ENCODE results near the gene UCP2.

UCP2 gene

DNA sequence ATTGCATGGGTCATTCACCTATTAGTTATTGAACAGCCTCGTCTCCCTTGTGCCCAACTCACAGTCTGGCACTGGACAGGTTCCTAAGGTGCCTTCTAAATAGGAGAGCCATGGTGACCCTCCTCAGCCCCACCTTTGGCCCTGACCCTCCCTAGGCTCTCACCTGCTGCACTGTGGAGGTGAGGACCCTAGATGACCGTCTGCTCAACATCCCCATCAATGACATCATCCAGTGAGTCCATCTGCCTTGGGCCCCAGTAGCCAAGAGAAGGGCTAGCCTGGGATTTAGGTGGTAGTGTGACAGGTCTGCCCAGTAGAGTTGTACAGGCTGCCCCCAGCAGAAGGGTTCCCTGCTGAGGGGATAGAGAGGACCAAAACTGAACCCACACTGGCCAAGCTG lies 13.6 kb downstream of the UCP2 start:
- DNase-seq = no peak

DNA sequence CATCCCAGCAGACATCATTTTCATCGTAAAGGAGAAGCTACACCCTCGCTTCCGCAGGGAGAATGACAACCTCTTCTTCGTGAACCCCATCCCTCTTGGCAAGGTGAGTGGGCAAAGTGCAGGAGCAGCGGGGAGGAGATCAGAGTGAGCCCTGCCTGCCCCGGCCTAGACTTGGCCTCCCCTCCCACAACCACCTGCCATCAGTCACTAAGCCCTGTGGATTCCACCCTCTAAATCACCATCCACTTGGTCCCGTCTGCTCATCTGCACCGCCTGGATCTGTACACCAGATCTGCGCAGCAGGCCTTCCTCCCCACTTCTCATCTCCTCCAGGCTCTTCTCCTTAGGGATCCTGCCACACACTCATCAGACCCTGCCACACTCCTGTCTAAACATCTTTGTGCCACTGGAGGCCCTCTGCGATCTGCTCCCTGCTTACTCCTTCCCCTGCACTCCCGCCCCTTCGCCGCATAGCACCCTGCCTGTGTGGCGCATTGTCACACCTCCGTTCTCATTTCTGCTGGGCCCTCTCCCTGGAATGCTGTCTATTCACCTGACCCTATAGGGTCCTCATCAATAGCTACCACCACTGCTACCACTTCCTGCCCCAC lies 14.2 kb downstream of the UCP2 start:
- no peak for DNase-seq

DNA sequence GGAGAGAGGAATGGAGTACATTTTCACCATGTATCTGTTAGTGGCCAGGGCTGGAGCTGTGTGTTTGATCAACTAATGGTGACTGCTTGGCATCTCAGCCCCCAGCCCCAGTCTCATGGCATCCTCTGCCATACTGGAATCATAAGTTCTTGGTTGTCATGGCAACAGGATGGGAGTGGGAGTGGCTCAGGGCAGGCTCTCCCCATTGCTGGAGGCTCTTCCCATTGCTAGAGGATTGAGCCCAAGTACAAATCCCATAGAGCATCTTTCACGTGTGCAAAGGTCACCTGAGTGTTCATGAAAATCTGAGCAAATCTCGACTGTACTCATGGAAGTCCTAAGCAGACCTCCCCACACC lies 16.9 kb downstream of the UCP2 start:
- DNase-seq = no peak

DNA sequence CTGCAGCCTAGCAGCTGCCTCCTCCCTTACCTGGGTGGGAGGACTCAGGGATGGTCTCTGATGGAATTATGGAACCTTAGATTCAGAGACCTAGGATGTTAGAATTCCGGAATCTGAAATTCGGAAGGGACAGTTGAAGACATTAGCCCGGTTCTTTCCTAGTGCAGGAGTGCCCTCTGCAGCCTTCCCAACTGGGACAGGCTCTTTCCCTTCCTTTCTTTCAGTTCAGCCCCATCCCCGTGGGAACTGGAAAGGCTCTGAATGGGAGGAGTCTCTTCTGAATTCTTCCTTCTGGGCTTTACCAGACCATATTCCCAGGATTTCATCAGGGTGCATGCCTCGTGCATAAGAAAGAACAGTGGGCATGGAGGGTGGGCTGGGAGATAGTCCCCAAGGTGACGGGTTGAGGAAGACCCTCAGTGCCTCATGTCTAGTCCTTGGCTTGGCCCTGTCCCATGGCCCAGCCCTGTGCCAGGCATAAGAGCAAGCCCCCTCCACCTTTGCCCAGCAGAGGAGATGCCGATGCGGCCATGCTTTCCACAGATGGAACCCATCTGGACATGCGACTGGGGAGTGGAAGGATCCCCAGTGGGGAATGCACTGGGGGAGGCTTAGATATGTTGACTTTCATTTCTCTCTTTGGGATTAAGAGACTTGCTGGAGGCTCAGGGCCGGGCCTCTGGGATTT lies 17.4 kb downstream of the UCP2 start:
- no peak for DNase-seq

DNA sequence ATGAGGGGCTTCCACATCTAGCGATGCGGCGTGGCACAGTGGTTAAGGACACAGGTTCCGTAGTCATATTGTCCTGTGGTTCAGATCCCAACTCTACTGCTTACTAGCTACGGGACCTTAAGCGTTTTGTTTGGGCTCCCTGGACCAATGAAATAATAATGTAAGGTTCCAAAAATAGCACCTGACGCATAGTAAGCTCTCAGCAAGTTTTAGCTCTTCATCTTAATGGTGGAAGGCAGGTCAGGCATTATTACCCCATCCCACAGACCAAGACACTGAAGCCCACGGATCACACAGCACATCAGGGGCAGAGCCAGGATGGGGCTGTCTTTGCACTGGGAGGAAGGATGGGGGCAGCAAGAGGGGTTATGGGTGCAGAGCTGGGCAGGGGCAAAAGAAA lies 18.8 kb downstream of the UCP2 start:
- DNase-seq = no peak

DNA sequence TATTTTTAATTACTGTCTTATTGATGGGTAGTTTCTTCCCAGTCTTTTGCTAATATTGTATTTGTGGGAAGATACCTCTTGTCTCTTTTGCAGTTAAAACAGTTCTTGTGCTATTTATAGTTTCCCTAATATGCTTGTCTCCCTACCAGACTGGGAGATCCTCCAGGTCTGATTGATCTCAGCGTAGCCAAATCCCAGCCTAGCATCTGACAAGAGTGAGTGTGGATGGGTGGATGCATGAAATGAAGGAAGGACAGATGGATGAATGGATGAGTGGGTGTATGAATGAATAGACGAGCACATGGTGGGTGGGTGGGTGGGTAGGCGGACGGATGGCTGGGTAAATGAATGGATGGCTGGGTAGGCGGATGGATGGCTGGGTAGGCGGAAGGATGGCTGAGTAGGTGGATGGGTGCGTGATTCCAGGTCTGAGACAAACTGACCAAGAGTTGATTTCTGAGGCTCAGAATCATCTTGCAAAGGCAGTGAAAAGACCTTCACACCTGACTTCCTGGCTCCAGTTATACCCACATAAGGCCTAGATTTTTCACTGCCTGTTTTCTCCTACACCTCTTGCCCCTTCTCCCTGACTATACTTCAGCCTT lies 20.4 kb downstream of the UCP2 start:
- no peak for DNase-seq

DNA sequence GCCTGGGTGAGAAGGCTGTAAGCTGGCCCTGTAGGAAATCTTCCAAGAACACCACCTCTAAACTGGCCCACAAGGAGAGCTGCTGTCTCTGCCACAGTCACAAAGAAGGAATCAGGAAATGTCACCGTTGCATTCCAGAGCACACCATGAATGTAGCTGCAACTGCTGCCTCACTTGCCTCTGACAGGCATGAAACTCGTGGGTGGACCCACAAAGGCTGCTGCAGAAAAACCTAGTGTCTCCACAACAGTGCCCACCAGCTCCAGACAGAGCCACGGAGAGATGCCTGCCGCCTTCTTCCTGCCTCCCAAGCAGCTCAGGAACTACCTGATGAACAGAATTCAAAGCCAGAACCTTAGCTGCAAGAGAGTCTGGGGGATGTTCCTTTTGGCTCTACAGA lies 21.3 kb downstream of the UCP2 start:
- no peak for DNase-seq

DNA sequence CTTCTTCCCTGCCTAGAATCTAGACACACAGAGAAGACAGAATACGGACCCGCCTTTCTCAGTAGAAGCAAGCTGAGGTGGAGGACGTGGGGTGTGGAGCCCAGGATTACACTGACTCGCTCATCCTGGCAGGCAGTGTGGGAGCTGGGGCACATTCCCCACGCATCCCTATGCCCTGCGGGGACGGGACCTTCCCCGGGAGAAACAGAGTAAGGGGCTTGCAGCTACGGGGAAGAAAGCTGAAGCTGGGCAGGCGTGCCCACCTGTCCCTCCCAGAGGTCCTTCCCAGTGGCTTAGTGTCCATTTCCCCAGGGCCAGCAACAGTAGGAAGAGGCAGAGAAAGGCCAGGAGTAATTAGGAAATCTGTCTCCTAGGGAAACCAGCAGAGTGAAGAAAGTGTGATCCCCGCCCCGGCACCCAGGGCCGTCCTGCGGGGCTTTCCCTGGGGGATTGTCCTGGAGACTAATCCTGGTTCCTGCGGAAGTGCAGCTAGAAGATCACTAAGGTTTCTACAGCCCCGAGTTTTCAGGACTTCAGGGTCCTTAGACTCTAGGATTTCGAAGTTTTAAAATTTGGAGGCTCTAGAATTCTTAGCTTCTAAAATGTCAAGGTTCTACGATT lies 24.0 kb downstream of the UCP2 start:
- no peak for DNase-seq

DNA sequence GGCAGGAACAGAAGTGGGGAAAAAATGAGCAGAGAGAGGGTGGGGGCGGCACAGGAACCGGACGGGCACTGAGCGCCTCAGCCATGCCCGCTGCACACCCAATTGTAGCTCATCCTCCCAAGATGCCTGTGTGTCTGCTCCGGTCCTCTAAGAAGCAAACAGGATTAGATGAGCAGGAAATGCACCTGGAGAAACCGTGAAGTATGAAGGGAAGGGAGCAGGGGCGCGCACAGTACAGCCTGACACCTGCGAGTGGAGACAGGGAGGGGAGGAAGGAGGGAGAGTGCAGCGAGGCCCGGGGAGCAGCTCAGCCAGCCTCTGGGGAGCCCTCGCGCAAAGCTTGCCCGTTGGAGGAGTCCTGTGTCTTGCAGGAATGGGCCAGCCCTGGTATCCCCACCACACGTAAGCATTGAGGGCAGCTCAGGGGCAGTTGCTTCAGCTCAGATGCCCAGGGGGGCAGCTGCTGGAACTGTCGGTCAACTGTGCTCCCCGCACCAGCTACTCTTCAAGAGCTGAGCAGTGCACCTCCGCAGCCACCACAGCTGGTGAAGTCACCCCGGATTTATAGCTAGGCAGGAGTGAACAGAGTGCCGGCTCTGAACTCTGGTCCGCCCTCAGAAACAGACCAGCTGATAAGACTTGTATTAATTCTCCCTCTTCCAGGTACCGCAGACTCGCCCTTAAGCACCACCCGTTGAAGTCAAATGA lies 24.8 kb downstream of the UCP2 start:
- no peak for DNase-seq

DNA sequence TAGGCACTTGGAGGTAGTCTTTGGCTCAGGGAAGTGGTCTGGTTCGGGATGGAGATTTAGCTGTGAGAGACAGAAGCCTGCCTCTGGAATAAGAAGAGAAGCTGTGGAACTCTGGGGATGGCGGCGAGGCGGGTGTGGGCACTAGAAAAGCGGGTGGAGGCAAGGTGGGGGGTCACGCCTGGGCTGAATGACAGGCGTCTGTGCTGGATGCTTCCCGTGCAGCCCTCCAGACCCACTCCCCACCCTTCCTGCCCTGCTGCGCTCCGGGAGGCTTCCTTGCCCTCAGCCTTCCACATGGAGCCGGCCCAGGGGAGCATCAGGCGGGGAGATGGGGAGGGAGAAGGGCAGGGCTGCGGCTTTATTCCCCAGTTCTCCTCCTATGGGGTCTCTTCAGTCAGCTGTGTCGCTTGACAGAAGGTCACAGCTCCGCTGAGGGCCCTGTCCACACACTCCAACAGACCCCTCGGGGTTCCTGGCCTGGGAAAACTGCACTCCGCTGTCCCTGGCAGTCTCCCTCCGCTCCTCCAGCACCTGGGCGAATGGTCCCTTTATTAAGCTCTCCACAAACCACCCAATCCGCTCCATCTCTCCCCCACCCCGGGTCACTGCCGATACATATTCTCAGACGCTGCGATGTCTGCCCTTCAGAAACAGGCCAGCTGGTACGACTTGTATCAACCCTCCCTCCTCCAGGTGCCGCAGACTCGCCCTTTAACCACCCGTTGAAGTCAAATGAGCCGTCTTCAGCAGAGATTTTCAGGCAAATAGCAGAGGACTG lies 25.6 kb downstream of the UCP2 start:
- no peak for DNase-seq

DNA sequence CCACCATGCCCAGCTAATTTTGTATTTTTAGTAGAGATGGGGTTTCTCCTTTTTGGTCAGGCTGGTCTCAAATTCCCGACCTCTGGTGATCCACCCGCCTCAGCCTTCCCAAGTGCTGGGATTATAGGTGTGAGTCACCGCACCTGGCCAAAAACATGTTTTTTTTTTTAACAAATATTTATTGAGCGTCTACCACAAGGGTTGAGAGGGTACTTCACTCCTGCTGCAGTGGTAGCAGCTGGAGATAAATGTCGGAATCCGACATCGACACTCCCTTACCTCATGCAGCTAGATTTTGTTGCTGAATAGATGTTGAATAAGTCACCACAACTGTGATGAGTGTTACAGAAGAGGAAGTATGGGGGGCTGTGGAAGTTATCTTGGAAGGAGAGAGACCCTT lies 30.8 kb downstream of the UCP2 start:
- DNase-seq = no peak

DNA sequence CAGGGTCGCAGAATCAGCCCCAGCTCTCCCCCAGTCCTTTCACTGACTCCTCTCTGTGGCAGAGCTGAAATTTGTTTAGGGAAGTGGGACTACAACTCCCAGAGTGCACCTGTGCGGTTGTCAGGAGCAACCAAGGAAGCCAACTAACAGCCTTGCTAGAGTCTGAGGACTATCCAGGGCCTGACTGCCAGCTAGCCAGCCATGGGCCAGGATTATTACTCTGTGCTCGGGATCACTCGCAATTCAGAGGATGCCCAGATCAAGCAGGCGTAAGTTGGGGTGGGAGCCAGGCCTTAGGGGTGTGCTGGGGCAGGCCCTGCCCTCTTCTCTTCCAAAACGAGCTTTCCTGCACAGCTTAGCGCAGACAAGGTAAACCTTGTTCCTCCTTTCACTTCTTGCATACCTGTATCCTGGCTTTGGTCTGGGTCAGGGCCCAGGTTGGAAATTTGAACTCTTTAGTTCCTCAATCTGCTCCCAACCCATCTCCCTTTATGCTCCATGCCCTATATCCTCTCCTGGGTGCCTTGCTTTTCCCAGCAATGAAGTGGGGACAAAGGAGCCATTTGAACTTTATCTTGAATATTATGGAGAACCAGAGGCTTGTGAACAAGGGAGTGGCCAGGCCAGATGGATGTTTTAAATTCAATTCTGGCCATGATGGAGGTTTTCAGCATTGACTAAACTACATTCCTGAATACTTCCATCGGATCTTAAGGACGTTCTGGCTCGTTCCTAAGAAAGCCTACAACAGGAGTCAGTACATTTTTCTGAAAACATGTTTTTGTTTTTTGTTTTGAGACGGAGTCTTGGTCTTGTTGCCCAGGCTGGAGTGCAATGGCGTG lies 31.6 kb downstream of the UCP2 start, which contains the start of gene DNAJB13:
Gene DNAJB13, plus strand, starts transcription at position 158 of the 842 bp plus-strand sequence. Its CDS starts 44 bp downstream, at position 202.
- DNase-seq = no peak

DNA sequence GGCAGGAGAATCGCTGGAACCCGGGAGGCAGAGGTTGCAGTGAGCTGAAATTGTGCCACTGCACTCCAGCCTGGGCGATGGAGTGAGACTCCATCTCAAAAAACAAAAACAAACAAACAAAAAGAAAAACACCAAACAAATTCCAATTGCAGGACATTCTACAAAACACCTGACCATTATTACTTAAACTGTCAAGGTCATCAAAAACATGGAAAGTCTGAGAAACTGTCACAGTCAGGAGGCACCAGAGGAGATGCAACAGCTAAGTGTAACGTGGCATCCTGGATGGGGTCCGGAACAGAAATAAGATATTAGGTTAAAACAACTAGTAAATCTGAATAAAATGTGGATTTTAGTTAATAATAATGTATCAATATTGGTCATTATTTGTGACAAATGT lies 32.7 kb downstream of the UCP2 start:
- no peak for DNase-seq

DNA sequence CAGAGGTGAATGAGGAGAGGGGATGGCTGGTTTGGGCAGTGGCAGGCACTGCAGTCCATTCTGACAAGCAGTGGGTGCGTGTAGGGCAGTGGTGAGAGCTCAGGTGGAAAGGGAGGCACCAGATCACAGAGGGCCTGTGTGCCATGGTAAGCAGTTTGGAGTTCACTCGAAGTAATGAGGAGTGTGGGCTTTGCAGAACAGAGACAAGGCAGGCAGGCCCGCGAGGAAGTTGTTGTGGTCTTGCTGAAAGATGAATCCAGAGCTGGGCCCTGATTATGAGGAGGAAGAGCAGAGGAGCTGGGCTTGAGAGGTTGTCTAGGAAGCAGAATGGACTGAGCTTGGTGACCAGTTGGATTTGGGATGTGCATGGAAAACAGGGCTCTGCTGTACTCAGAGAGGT lies 33.4 kb downstream of the UCP2 start:
- DNase-seq = no peak

DNA sequence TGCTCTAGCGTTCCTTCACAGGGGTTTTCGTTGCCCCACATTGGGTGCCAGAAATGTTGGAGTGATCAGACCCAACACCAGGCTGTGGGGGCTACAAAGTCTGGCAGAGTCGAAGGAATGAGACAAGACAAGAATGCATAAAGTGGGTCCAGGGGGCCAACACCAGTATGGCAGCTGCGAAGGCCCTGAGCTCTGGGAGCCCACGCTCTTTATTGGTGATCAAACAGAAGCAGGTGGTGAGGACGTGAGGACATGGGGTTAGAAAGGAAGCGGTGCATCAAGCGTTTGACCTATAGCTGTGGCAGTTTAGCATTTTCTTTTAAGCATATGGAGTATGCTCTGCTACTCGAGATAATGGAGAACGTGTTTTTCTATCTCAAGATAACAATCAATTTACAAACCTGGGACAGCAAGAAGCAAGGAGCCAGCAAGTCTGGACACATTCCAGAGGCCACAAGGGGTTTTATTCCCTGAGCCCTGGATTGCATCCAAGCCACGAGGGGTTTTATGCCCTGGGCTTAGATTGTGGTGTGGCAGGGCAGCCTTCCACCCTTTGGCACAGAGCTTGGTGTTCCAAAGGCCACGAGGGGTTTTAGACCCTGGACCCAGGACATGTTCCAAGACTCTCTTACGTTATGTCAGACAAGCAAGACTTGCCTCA lies 35.7 kb downstream of the UCP2 start:
- no peak for DNase-seq

DNA sequence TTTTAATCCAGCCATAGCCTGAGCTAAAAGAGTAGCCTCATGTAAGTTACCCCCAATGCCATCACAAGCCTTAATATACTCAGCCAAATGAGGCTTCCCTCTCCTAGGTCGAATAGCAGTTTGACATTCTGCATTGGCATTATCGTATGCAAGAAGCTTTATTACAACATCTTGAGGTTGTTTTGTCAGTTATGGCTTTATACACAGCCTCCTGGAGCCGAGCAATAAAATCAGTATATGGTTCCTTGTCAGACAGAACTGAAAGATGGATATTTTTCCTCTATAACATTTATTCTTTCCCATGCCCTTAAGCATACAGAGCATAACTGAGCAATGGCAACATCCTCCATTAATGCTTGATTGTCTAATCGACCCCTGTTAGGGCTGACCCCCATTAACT lies 37.2 kb downstream of the UCP2 start:
- DNase-seq = no peak

DNA sequence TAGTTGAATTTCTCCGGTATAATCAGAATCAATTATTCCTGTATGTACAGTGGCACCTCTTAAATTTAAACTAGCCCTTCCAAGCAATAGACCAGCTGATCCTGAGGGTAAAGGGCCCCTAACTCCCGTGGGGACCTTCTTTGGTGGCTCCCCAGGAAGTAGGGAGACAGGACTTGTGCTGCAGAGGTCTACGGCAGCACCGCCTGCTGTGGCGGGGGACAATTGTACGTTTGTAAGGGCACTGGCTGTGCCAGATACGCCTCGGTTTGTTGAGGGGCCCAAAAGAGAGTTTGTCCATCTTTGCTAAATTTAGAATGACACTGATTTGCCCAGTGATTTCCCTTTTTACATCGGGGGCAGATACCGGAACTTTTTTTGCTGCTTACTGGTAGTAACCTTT lies 37.7 kb downstream of the UCP2 start:
- DNase-seq = no peak

DNA sequence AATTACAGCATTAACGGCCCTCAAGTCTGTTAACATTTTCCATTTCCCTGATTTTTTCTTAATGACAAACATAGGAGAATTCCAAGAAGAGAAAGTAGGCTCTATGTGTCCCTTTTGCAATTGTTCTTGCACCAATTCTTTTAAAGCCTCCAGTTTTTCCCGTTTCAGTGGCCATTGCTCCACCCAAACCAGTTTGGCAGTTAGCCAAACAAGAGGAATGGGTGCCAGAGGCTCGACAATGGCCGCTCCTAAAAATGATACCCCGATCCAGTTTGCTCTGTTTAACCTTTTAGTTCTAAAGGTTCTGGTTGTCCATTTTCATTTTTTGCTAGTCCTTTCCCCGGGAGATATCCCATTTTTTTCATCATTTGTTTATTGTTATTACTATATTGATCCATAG lies 38.6 kb downstream of the UCP2 start:
- no peak for DNase-seq

DNA sequence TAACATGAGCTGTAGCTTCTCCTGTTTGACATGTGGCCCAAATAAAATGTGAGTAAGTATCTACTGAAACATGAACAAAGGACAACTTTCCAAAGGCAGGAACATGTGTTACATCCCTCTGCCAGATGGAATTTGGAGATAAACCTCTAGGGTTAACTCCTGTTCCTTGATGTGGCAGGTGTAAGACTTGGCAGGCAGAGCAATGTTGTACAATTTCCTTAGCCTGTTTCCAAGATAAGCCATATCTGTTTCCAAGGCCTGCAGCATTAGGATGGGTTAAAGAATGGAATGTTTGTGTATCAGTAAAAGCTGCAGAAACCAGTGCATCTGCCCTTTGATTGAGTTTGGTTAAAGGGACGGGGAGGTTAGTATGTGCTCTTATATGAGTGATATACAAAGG lies 40.6 kb downstream of the UCP2 start:
- DNase-seq = no peak

DNA sequence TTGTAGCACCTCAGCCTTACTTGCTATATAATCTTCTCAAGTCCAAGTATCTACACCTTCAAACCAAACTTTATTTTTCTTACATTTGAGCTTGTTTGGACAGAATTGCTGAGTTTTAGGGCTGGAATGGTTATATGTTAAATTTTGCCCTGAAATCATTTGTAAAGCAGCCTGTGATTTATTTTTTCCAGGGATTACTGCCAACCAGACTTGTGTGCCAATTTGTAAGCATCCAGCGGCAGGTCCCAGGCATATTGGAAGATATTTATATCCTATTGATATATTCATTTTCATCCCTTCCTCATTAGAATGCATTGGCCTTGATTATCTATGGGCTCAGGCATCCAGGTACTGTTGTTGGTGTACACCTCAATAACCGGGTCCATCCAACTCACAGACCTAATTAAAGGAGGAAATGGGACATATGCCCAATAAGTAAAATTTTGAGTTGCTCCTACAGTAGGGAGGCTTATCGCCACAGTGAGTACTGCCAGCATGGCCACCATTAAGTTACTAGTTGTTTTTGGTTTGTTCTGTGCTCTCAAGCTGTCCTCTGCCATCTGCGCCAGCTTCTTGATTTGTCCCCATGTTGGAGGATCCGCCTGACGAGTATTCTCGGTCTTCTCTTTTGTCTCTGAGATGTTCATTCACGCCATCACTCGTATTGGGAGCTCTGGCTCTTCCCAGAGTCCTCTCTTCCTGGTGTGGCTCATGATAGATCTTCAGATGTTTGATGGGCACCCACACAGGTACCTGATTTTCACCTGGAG lies 41.7 kb downstream of the UCP2 start:
- no peak for DNase-seq

All from hippocampal formation (tissue), 2 donors.